ENCODE measurements around the gene SYCE1L.

DNA sequence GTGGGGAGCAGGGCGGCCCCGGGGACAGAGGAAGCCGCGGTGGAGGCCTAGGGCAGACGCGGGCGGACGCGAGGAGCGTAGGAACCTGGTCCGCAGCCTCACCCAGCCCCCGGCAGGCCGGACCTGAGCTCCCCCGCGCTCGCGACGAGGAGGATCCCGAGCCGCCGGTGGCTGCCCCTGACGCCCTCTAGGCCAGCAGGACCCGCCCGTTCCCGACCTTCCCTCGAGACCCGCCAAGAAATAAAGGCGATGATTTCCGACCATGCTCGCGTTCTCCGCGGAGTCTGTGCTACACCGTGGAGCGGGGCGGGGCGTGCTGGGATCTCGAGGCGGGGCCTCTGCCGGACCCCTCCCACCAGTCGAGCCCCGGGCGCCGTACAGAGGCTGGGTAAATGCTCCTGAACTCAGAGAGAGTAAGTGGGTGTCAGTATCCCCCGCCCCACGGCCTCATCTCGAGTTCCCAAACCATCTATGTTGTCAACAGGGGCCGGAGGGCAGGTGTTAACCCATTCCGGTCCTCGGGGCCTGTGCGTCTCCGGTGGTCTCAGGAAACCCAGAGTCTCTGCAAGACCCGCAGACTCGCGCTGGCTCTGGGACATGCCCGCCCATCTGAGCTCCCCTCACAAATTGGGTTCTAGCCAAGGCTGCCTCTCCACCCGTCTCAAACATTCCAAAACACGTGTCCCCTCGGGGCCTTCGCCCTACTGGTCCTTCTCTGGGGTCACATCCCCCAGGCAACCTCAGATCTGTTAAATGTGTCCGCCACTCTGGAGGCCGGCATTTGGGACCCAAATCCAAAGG, 13.7 kb downstream of the SYCE1L start:
- TF ChIP-seq CTCF (conservative IDR thresholded peaks at IDR 0.05; ENCODE audit: low read depth, low read length) (no peak), EZH2 (IDR thresholded peaks at IDR 0.05; ENCODE audit: borderline replicate concordance, low read depth, low read length, poor library complexity, severe bottlenecking) (no peak)
